Measurements from ENCODE around the gene CDK5R2. TPM values are rescaled to one million over a fixed set of nuclear protein-coding genes. Genes with fewer than 3 reads are reported as not detected.

The CDK5R2 gene
- polyA plus RNA-seq, 1 donor from 2014 or later, result 2.0 TPM

DNA sequence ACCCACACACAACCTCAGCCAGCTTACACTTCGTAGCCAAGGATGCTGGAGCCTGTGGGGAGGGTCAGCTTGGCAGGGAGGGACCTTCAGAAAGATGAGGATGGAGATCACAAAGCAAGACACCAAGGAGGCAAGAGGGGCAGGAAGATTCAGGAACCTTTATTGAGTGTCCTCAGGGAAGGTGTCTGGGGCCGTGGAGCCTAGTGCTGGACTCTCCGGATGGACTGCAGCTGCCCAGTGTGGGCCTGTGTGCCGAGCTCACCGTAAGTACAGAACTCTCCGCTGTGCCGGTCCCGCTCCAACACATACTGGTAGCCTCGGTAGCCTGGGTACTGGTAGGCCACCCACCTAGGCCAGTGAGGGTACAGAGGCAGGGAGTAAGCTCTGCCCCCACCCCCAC, 30.6 kb downstream of the CDK5R2 start:
- TF ChIP-seq TAF1 (IDR thresholded peaks at IDR 0.05; ENCODE audit: low read depth) (no peak), SMC3 (conservative IDR thresholded peaks at IDR 0.05; ENCODE audit: poor library complexity) (no peak), RAD21 (conservative IDR thresholded peaks at IDR 0.05) (no peak), EZH2 (IDR thresholded peaks at IDR 0.05; ENCODE audit: borderline replicate concordance, insufficient read depth, low read length, poor library complexity, severe bottlenecking) (no peak), EP300 (conservative IDR thresholded peaks at IDR 0.05; ENCODE audit: poor library complexity, severe bottlenecking) (no peak), MXI1 (conservative IDR thresholded peaks at IDR 0.05; ENCODE audit: poor library complexity, severe bottlenecking) (no peak), POLR2AphosphoS5 (IDR thresholded peaks at IDR 0.05) (no peak)
- TF ChIP-seq, protein P1, sequence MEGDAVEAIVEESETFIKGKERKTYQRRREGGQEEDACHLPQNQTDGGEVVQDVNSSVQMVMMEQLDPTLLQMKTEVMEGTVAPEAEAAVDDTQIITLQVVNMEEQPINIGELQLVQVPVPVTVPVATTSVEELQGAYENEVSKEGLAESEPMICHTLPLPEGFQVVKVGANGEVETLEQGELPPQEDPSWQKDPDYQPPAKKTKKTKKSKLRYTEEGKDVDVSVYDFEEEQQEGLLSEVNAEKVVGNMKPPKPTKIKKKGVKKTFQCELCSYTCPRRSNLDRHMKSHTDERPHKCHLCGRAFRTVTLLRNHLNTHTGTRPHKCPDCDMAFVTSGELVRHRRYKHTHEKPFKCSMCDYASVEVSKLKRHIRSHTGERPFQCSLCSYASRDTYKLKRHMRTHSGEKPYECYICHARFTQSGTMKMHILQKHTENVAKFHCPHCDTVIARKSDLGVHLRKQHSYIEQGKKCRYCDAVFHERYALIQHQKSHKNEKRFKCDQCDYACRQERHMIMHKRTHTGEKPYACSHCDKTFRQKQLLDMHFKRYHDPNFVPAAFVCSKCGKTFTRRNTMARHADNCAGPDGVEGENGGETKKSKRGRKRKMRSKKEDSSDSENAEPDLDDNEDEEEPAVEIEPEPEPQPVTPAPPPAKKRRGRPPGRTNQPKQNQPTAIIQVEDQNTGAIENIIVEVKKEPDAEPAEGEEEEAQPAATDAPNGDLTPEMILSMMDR (IDR thresholded peaks at IDR 0.05; ENCODE audit: poor library complexity, severe bottlenecking), result no peak
- TF ChIP-seq, protein P2, sequence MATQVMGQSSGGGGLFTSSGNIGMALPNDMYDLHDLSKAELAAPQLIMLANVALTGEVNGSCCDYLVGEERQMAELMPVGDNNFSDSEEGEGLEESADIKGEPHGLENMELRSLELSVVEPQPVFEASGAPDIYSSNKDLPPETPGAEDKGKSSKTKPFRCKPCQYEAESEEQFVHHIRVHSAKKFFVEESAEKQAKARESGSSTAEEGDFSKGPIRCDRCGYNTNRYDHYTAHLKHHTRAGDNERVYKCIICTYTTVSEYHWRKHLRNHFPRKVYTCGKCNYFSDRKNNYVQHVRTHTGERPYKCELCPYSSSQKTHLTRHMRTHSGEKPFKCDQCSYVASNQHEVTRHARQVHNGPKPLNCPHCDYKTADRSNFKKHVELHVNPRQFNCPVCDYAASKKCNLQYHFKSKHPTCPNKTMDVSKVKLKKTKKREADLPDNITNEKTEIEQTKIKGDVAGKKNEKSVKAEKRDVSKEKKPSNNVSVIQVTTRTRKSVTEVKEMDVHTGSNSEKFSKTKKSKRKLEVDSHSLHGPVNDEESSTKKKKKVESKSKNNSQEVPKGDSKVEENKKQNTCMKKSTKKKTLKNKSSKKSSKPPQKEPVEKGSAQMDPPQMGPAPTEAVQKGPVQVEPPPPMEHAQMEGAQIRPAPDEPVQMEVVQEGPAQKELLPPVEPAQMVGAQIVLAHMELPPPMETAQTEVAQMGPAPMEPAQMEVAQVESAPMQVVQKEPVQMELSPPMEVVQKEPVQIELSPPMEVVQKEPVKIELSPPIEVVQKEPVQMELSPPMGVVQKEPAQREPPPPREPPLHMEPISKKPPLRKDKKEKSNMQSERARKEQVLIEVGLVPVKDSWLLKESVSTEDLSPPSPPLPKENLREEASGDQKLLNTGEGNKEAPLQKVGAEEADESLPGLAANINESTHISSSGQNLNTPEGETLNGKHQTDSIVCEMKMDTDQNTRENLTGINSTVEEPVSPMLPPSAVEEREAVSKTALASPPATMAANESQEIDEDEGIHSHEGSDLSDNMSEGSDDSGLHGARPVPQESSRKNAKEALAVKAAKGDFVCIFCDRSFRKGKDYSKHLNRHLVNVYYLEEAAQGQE (IDR thresholded peaks at IDR 0.05; ENCODE audit: borderline replicate concordance), result no peak
- Histone ChIP-seq H3K4me3 (ENCODE audit: low read length) (no peak overlapping the region), H3K9me3 (ENCODE audit: low read length) (no peaks in the 10 kb centered on the region), H3K36me3 (ENCODE audit: insufficient read depth, low read length) (no peaks in the 10 kb centered on the region), H4K20me1 (ENCODE audit: insufficient read depth) (no peaks in the 10 kb centered on the region), H3K9me2 (ENCODE audit: insufficient read depth, low read length) (no peaks in the 10 kb centered on the region), H2AFZ (ENCODE audit: low read depth, low read length) (no peak overlapping the region), H3K27me3 (ENCODE audit: insufficient read depth, low read depth, low read length) (peaks cover 100% of the 10 kb centered on the region), H3K9ac (ENCODE audit: low read length) (no peak overlapping the region), H3K79me2 (replicated peaks; ENCODE audit: insufficient read depth, low read length) (no peaks in the 10 kb centered on the region), H3K27ac (ENCODE audit: low read length) (no peak overlapping the region), H3K4me2 (ENCODE audit: low read length) (no peak overlapping the region), H3F3A (ENCODE audit: insufficient read depth, low read length, poor library complexity, severe bottlenecking) (no peaks in the 10 kb centered on the region)

DNA sequence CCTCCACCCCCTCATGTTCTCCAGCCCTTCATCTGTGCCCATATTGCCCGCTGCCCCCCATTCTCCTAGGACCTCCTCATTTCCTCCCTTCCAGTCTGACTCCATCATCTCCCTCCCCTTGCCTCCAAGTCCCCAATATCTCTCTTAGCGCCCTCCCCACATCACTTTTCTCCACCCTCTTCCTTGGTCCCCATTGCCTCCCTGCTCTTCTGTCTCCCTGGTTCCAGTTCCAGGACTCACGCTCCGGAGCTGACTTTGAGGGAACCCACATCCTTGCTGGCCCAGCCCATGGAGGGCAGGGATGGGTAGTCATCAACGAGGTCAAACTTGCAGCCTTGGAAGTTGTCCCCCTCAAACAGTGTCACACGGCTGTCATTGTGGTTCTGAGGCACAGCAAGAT, 31.1 kb downstream of the CDK5R2 start:
- no peaks in the 10 kb centered on the region for H3K79me2 ChIP-seq (replicated peaks; ENCODE audit: insufficient read depth, low read length)
- no peak overlapping the region for H3K4me2 ChIP-seq (ENCODE audit: low read length)
- H3K4me3 ChIP-seq (ENCODE audit: low read length), result no peak overlapping the region
- no peaks in the 10 kb centered on the region for H3K36me3 ChIP-seq (ENCODE audit: insufficient read depth, low read length)
- H3K27me3 ChIP-seq (ENCODE audit: insufficient read depth, low read depth, low read length), result peaks cover 100% of the 10 kb centered on the region
- H2AFZ ChIP-seq (ENCODE audit: low read depth, low read length), result no peak overlapping the region
- no peaks in the 10 kb centered on the region for H3K9me2 ChIP-seq (ENCODE audit: insufficient read depth, low read length)
- no peaks in the 10 kb centered on the region for H4K20me1 ChIP-seq (ENCODE audit: insufficient read depth)
- H3F3A ChIP-seq (ENCODE audit: insufficient read depth, low read length, poor library complexity, severe bottlenecking), result no peaks in the 10 kb centered on the region
- H3K9me3 ChIP-seq (ENCODE audit: low read length), result no peaks in the 10 kb centered on the region
- H3K27ac ChIP-seq (ENCODE audit: low read length), result no peak overlapping the region
- no peak overlapping the region for H3K9ac ChIP-seq (ENCODE audit: low read length)
- TF ChIP-seq MXI1 (conservative IDR thresholded peaks at IDR 0.05; ENCODE audit: poor library complexity, severe bottlenecking) (no peak), TAF1 (IDR thresholded peaks at IDR 0.05; ENCODE audit: low read depth) (no peak), SMC3 (conservative IDR thresholded peaks at IDR 0.05; ENCODE audit: poor library complexity) (no peak), EZH2 (IDR thresholded peaks at IDR 0.05; ENCODE audit: borderline replicate concordance, insufficient read depth, low read length, poor library complexity, severe bottlenecking) (no peak)
- TF ChIP-seq, protein P1 (IDR thresholded peaks at IDR 0.05; ENCODE audit: poor library complexity, severe bottlenecking), result no peak

Measured in neural cell (in vitro differentiated cells).